NCI-H2107 treated with DMSO at 0.1 percent for 48 hours (cell line): ENCODE data around the gene AUTS2.
A peak's percentile ranks its signal among the peaks of the same experiment; 100 is the strongest.

Experiments
- DNase-seq: peaks from one replicate; lab custom pipeline; 2025; ENCODE audit not compliant: unreplicated experiment; lab: John Stamatoyannopoulos, UW

Gene AUTS2

DNA sequence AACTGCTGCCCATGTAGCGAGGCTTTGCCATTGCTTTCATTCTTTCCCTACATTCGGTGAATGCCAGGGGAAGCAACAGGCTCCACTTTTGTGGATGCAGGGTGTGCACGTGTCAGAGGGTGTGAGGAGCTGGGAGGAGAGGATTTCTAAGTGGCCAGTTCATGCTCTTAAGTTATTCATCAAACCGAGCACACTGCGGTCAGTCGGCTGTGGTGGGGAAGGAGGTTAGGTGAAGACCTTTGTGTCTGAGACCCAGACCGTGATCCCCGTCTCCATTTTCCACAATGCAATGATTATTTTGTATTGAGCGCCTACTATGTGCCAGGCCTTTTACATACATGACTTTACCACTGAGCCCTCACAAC is 1095.0 kb downstream of the AUTS2 start:
- no peak for DNase-seq

DNA sequence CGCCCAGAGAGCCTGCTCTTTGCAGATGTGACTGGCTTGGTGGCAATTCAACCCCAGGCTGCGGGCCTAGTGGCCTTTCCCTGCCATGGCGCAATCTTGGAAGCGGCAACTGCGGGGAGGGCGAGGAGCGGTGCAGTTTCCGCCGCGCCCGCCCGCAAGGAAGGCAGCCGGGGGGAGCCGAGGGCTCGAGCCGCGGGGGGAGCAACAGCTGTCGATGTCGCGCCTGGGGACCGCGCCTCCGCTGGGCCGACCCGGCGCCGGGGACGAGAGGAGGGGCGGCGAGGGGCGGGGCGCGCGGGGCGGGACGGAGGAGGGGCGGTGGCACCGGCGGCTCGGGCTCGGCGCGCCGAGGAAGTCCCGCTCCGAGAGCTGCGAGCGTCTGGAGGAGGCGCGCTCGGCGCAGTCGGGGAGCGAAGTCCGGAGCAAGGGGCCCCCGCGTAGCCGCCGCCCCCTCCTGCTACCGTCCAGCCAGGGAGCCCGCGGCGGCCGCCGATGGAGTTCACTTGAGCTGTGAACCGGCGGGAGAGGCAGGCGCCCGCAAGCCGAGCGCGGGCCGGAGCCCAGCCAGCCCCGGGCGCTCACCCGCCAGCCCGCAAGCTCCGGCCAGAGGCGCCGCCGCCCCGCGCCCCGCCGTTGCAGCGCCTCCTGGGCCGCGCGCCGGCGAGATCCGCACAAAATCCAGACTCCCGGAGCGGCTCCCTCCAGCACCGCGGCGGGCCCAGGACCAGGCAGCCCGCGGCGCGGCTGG is 1095.6 kb downstream of the AUTS2 start:
- DNase-seq = peak; percentile 41

DNA sequence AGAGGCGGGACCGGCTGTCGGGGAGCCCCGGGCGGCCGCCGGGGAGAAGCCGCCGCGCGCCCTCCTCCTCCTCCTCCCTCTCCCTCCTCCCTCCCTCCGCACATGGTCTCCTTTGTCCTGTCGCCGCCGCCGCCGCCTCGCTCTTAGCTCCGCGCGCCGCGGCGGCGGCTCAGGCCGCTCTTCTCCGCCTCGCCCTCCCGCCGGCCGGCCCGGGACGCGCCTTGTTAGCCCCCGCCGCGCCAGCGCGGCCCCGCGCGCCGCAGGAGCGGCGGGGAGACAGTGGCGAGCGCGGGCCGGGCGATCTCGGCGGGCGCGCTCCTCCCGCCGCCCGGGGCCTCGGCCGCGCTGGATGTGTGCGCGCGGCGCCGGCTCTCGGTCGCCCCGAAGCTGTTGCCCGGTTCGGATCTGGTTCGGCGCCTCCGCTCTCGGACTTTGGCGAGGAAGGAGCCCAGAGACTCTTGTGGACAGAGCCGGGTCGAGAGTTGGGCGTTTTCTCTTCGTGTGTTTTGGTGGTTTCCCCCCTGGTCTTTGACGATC is 1096.2 kb downstream of the AUTS2 start:
- no peak for DNase-seq

DNA sequence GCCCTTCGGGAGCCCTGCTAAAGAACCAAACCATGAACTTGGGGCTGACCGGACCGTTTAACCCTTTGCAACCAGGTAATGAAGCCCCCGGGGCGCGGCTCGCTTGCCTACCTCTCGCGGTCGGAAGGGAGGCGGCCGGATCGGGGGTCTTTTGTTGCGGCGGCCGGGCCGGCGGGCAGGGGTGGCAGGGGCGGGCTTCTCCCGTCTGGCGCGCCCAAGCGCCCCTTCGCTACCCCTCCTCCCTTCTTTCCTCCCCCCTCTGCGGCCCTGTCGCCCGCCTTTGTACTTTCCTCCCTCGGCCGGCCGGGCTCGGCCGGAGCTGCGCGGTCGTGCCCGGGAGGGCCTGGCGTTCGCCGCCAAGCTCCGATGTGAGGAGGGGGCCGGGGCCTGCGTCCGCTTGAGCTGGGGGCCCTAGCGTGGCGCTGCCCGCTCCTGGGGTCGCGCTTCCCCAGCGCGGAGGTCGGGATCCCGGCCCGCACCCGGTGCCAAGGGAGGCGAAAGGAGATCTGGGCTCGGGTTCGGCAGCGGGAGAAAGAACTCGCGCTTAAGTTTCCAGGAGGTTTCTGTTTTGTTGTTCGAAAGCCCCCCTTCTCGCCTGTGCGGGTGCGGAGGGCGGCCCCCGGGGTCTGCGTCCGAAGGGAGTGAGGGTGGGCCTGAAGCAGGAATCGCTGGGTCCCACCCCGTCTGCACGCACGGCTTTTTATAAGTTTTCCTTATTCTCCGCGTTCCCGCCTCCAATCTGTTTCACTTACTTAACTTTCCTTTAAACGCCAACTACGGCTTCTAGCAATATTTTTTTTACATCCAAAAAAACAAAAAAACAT is 1096.9 kb downstream of the AUTS2 start:
- peak; percentile 65 for DNase-seq

DNA sequence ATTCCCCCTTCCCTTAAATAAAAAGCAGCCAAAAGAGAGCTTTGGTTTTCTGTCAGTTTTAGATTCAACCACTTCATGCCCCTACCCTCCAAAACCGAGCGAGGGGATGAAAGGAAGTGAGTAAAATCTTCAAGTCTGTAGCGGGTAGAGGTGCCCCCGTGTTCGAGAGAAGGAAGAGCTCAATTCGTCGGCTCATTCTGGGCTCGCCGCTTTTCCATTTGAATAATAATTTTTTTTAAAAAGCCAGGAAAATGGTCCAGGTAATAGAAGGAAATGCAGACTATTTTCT is 1097.5 kb downstream of the AUTS2 start:
- peak; percentile 65 for DNase-seq

DNA sequence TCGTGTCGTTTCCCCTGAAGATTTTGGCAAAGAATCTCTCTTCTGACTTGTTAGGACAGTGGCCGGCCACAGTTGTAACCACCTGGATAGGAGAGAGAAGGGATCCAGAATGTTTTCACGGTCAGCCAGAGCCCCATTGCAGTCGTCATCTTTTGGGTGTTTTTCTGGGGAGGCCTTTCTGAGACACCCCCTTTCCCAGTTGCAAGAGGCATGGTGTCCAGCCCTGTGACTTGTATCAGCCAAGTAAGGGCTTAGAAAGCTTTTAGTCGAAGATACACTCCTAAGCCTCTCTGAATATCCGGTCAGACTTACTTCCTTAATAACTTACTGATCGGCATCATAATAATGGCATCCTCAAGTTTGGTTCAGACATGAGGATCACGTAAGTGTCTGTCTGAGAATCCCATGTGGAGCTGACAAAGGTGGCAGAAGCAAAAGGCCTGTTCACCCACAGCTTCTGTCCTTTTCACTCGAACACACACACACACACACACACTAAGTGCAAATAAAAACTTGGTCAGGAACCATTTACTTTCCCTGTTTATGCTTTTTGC is 1098.0 kb downstream of the AUTS2 start:
- peak; percentile 66 for DNase-seq

DNA sequence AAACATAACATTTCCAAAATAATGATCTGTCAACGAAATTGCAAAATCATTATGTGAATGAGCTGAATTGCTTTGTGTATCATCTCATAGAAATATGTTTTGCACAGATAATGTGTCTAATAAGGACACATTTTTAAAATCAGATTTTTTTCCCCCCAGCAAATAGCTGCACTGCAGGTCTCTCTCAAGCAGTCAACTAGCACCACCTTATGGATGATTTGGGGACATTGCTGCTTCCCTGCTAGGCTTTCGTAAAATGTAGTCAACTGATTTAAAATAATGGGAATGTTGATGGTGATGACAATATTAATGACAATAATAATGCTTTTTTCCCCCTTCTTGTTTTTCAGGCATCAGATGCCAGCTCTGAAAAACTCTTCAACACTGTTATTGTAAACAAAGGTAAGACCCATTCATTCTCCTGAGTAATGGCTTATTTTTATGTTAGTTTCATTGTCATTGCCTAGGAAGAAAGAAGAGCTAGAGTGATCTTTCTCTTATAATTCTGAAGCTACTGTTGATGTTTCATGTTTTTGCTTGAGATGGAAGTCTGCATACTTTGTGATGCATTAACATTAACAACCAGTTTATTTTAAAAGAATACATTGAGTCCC is 1100.1 kb downstream of the AUTS2 start:
- peak; percentile 88 for DNase-seq

DNA sequence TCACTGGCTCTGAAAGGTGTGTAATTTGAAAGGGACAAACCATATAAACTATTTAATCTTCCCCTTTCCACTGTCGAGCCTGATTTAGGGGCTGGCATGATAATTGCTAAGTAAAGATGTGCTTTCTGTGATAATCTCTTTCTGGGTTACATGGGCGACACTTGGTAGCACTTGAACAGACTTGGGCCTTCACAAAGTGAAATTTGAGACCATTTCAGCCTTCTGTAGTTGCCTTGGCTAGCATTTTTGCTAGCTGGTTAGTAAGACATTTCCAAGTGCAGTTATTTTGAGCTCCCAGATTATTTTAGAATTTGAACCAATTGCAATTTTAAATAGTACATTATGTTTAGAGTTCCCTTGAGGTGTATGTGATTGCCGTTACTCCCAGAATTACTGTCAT is 1101.0 kb downstream of the AUTS2 start:
- no peak for DNase-seq

DNA sequence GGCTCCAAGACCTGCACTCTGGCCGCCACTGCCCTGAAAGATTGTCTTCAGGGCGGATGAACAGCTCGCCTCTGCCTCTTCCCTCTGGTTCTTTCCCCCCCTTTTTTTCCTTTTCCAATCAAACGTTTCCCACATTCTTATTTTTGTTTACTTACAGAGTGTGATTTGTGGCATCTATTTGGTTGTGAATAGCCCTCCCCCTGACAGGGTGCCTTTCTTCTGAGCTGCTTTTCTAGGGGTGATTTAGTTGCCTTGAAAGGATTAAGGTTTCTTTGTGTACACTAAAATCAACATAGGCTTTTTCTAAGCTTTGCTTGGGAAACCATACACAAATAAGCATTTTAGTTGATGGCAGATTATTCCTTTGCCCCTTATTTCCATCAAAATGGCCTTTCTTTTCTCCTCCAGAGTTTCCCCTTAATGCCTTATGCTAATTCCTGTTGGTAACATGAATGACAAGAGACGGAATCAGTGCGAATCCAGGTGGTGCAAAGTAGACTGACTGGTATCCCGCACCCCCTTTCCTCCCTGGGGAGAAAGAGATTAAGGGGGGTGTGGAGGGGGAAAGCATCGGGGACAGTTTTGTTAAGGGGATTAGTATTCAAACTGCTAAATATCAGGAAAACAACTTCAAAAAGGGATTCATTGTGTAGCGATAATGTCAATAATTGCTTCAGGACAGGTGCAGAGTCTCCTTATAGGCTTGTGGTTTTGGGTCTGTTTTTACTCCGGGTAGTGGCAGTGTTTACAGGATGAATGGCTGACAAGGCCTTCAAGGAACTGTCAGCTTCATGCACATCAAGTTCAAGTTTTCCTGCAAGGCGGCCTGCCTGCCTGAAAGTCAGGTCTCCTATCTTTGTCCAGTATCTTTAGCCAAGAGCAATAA is 1102.0 kb downstream of the AUTS2 start:
- peak; percentile 94 for DNase-seq

DNA sequence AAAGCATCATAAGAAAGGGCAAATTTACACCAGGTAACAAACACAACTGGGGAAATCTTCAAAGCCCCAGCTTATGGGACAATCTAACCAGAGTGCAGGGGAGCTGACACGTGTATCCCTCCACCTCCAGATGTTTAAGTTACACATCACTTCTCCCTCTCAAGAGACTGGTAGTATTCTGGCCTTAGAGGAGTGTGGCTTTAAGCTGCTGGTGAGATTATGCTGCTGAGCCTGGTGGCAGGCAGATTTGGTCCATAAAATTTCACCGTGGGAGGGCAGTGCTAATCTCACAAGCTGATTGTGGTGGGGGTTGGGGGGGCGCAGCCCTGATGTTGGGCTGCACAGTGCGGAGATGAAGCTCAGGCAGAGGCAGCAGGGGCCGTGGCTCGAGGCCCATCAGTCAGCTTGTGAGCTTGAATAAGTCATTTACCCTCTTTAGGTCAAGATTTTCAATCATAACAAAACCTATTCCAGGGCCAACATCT is 1102.7 kb downstream of the AUTS2 start:
- DNase-seq = peak; percentile 79

DNA sequence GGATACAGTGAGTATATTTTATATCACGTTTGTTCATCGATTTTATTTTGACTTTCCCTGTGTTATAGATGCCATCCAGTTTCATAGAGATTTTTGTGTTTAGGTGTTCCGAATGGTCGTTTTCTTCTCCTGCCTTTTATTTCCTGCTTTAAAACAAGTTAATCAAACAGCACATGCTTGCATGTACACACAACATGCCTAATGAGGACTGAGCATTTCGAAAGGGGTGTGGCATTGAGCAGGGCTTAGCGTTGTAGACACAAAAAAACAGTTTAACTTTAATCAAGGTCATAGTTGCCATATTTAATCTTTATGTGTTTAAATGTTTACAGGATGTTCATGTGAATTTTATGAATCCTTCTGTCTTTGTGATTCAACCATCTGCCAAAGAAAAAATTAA is 1103.2 kb downstream of the AUTS2 start:
- DNase-seq = no peak

DNA sequence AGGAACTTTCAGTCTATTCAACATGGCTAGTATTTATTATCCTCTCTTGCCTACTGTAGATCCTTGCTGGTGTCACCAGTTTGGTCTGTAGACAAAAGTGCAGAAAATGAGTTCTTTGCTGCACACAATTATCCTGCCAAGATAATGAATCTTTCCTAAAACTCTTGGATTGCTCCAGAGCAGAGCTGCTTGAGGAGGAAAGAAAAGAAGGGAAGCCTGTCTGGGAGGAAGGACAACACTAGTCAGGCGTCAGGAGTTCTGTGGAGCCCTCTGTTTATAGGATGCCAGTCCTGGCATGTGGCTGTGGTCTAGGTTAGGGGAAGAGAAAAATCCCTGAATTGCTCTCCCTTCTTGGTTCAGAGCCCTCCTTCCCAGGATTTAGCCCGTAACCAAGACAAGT is 1103.7 kb downstream of the AUTS2 start:
- no peak for DNase-seq

DNA sequence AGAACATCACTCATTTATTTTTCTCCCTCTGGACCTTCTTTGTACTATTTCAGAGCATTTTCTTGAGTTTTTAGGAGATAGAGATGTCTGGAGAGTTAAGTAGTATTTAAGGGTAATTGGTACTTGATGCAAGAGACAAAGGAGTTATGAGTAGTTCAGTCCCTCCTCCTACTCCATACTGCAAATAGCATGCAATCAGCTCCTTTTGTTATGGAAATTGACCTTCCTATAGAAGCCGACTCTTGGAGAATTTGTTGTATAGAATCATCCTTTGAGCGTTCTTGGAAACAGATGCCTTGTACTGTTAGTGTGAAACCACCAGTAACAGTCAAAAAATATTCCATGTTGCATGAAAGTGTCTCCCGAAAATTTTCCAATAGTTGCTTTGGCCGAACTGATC is 1105.5 kb downstream of the AUTS2 start:
- no peak for DNase-seq

DNA sequence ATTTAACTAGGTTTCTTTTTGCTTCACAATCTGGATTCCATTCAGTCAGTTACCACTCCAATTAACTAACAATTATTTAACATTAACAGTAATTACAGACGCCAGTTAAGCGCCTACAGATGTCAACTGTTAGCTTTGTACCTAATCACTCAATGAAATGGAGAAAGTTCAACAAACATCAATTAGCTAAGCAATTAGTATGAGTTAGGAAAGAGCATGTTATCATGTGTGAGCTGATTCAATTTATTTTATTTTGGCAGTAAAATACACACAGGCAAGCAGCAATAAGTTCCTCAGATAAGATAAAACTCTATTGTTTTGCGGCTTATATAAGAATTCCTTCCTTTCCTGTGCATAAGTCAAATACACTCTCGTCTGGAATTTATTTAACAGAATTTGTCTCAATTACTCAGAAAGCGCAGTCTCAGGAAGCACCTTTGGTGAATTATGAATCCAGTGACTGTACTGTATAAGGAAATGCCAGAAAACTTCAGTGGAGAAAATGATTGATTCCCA is 1106.6 kb downstream of the AUTS2 start:
- DNase-seq = no peak

DNA sequence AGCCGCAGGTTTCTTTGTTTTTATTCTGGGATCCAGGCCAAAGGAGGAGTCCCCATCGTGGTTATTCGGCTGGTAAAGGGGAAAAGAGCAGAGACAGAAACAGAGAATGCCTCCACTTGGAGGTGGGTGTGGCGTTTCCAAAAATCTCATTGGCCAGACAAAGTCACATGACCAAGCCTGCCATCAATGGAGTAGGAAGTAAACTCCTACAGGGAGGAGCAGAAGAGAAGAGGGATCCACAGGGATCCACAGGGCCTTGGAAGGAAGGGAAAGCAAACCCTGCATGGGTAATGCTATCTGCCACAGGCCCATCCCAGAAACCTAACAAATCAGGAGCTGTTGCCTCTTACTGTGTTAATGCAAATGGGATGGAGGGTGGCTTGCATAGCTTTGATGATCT is 1107.9 kb downstream of the AUTS2 start:
- no peak for DNase-seq

DNA sequence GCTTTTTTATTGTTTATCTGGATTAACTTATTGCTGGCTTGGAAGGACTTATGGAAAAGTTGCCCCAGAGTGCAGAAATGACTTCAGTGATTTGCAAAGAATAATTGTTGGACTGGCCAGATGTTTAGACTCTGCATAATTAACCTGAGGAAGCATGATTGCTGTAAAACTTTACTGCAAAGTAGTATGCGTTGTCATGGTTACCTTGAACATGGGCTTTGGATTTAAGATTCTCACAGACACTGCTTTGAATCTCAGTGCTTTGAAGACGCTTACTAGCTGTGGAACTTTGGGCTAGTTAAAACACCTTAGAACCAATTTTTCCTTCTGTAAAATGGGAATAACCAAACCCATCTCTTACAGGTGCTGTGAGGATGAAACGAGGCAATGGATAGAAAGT is 1108.4 kb downstream of the AUTS2 start:
- no peak for DNase-seq

DNA sequence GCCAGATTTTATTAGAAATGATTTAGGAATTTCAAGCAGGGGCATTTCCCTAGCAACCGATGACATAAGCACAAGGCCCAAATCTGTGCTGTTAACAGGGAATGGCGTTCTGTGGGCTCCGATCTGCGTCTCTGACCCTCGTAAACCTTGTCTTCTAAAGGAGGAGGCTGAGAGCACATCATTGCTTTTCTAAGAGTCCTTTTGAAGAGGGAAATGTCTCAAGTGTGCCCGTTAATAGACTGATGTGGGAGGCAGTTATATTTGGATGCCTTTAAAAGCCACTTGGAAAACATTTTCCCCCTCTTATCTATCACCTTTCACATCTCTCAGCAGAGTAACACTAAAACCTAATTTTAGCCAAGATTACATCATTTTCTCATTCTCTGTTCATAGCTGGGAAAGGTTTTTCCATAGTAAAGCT is 1109.6 kb downstream of the AUTS2 start:
- DNase-seq = no peak

DNA sequence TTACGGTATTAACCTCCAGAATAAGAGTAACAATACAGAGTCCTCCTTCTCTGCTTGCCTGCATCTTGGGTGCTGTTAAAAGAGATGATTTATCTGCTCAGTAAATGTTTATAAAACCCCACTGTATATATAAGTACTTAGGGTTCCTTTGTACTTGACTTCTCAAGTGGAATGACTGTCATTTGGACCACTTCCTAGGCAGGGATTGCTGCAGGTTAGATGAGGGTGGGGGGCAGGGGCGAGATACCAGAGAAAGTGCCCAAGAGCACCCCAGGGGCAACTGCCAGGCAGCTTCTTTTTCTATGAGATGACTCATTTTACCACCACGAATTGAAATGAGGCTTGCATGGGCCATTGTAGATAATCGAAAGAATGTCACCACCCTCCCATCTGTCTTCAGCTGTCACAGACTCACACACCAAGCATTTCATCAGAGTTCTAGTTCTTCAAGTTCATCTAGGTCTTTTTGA is 1111.8 kb downstream of the AUTS2 start:
- DNase-seq = peak; percentile 77

DNA sequence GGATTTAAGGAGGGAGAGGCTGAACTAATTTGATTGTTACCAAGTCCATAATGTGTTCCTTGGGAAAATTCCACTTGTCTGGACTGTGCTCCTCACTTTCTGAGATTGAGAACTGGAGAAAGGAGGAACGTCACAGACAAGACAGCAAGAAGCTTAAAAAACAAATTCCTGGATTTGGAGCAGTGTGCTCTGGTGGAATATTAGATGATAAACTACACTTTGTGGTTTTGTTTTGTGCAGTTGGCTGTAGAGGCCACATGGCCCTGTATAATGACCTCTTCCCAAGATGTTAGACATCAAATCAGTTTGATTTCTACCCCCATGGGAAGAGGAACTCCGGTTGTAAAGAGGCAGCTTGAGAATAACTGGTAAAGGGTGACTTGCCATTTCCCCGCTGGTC is 1112.4 kb downstream of the AUTS2 start:
- no peak for DNase-seq

DNA sequence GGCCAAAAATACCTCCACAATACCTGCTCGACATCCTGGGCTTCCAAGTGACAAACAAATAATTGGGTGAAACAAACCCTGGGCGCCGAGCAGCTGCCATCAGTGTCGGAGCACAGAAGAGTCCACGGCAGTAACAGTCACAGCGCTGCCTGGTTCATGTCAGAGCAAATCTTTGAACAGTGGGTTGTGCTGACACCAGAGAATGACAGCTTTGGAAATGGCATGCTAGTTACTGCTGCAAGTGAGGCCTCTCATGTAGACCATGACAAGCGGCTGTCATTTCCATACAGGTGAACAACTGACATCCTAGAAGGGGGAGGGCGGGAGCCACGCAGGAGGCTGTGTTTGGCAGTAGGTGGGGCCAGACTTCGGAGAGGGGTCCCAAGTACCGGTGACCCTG is 1113.2 kb downstream of the AUTS2 start:
- peak; percentile 67 for DNase-seq
